Suprapubic skin (tissue), 3 donors: ENCODE measurements around the gene IFI6.

Experiments
- EP300 ChIP-seq: sonication (generic); formaldehyde crosslinking; IDR thresholded peaks from one replicate; pipeline ENCODE4 v1.6.1; 2017; ENCODE audit warnings: antibody characterized with exemption
- POLR2A ChIP-seq, 2 donors: fragments of 450-650 bp; IDR thresholded peaks; one replicate each; pipeline ENCODE4 v1.6.1; 2017; ENCODE audit warnings: antibody characterized with exemption in 2 of 2, mild to moderate bottlenecking in 2 of 2, moderate library complexity in 2 of 2
- TF ChIP-seq, protein P1 (sequence below), 2 donors: fragments of 200-600 bp in 1 of 2; fragments of 450-650 bp in 1 of 2; sonication (generic) in 1 of 2; IDR thresholded peaks; one replicate each; pipeline ENCODE4 v1.5.1; 2016 to 2019; ENCODE audit warnings: antibody characterized with exemption in 2 of 2, mild to moderate bottlenecking in 1 of 2, moderate library complexity in 1 of 2

DNA sequence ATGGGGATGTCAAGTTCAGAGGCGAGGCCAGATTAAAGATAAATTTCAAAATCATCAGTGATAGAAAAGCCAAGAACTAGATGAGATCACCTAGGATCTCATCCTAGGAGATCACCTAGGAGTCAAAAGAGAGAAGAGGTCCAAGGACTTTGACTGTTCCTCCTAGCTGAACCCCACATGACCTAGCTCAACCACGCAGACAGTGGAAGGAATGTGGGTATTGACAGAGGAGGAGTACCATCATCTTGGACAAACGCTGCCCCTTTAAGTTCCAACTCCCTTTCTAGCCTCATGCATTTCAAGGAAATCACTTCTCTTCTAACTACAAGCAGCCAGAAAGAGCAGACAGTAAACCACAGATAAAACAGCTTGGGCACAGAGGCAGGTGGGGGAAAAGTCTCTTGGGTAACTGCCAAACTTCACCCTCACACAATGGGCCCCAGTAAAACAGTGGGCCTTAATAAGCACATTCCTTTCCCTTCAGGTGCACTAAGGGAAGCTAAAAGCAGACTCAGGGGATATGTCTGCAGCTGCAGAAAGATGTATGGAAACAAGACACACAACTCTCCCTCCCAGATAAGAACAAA lies 41.2 kb upstream of the IFI6 start:
- TF ChIP-seq, protein P1, sequence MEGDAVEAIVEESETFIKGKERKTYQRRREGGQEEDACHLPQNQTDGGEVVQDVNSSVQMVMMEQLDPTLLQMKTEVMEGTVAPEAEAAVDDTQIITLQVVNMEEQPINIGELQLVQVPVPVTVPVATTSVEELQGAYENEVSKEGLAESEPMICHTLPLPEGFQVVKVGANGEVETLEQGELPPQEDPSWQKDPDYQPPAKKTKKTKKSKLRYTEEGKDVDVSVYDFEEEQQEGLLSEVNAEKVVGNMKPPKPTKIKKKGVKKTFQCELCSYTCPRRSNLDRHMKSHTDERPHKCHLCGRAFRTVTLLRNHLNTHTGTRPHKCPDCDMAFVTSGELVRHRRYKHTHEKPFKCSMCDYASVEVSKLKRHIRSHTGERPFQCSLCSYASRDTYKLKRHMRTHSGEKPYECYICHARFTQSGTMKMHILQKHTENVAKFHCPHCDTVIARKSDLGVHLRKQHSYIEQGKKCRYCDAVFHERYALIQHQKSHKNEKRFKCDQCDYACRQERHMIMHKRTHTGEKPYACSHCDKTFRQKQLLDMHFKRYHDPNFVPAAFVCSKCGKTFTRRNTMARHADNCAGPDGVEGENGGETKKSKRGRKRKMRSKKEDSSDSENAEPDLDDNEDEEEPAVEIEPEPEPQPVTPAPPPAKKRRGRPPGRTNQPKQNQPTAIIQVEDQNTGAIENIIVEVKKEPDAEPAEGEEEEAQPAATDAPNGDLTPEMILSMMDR (IDR thresholded peaks at IDR 0.05), result no peak
- no peak for TF ChIP-seq EP300
- no peak for TF ChIP-seq POLR2A (IDR thresholded peaks at IDR 0.05)
